NCI-H345 treated with DMSO at 0.1 percent for 48 hours (cell line): Measurements from ENCODE around the gene ANKRD31.
"Not testable (repeated sequence)": the region's sequence is repeated elsewhere in the genome, so short reads cannot be mapped to it uniquely, and the experiment has no call there.

Experiments
- DNase-seq: peaks from one replicate; lab custom pipeline; 2025; ENCODE audit not compliant: unreplicated experiment; lab: John Stamatoyannopoulos, UW

The ANKRD31 gene, protein sequence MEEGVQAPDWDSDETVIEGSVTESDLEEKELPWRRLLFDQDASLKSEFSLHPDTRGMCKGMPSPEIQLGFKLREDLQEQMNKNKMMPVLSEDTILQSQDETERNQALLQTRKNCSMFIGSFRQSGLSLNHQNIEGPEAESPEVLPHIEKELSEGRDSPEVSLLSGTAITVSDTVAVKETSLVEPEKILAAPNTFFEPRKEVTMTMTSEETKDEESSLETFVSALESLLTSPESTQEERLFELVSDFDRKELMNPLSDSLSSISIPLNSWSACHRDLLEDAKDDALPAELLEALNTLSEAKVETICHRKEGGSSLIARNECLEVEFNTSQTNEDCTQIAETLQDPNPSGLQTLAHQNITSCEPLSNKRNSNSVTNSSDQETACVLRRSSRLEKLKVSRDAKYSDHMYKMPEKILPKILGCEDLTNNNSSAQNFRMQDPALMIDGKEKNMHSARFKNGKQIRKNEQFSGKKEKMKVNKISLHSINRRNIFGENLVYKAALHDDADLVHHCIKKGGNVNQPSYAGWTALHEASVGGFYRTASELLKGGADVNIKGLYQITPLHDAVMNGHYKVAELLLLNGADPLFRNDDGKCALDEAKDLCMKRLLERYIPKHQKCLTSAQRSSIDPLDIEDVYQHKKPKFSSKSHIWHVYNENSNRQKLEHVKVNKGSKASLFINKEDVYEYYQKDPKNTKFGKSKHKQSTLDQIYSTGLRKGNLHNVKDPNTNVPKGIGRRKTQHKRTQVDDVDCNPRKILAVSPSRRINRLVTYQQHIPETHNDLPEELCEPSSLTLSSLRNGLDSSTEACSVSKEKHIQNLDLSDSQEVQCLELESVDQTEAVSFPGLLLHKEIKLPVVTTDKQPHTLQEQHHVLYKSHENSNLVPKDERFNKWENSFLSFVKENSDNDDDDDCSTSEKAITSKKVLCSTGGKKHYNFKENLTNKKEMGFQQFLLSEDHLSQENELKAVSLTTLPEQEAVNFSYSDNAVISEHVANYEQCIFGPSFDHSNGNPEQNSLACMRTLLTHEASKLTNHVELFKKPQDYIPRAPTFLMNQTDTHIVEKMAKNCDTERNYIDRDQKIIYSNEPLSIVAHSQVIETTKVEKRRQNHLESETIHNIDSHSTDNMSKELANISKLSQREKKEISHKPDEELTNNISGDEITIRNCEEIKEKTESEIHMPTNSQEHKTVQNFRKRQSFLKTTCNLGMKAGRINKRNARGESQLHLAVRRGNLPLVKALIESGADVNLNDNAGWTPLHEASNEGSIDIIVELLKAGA (N-terminal part only)

DNA sequence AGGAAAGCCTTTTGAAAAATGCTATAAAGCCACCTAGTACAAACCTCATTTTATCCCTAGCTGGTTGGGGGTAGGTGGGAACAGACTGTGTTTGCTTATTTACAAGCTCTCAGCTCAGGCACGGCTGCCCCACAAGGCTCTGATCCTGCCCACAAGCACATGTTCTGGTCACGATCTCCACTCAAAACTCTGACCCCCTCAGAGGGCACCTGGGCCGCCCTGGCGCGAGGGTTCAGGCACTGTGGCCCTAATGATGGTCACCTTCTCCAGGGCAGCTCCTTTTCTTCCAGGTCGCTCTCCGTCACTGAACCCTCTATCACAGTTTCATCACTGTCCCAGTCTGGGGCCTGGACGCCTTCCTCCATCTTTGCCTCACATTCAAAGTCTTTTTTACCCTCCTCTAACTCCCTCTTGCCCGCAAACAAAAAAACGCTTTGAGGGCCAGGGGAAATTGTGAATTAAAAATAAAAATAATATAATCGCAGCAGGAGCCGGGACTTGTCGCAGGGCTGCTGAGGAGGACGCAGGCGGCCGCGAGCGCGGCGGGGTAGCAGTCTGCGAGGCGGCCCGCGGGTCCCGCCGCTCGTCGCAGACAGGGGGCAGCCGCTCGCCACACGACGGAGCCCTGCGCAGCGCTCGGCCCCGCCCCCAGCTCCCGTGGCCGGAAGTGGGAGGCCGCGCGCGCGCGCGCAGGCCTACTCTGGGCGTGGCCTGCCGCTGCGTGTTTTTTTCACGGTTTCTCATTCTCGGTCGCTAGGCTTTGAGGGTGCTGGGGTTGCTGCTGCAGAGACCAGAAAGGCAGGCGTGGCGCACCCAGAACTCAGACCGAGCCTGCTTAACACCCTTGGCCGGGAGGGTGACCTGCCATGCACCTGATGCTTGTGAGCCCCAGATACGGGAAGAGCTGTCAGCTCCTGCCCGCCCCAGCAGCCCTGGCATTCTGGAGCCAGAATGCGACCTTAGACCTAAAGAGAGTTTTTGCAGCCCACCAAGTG is at the start of gene ANKRD31:
Gene ANKRD31 (minus strand): TSS at position 557 of the 995 bp plus-strand sequence. CDS start 192 bp downstream, at position 365.
- DNase-seq: peak; percentile 54

DNA sequence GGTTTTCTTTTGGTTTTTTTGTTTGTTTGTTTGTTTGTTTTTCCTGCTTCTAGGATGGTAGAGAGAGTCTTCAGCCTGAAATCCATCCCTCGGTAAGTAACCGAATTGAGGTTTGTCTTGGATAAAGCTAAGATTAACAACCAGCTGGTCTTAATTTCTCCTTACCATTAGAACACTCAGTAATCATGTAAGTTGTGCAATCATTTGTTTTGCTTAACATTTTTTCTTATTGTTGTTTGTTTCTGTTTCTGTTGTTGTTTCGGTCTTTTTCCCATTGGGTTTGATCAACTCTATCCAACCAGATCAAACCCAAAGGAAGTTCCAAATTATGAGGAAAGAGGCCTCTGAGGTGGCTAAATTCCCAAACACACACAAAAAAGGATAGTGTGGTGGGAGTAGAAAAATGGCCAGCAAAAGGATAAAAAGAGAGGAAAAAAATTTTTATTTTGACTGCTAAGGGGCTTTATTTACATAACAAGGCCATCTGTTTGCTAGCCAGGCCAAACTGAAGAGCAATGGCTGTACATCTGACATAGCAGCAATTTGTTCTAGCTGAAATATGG is 49.6 kb upstream of the ANKRD31 start:
- DNase-seq: no peak

DNA sequence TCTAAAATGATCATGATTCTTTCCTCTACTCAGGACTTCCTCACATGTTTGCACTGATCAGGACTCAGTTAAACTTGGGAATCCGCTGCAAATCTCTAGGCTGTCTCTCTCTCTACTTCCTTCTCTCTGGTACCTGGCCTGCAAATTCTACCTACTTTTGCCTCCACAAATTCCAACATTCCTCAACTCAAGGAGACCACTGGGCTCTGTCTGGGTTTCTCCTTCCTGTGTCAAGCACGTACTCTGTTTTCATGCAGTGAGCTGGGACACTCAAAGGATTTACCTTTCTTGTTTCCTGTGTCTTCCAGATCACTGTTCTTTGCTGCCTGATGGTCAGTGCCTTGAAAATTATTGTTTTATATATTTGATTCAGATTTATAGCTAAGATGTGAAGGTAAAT is 45.9 kb upstream of the ANKRD31 start:
- DNase-seq: no peak

DNA sequence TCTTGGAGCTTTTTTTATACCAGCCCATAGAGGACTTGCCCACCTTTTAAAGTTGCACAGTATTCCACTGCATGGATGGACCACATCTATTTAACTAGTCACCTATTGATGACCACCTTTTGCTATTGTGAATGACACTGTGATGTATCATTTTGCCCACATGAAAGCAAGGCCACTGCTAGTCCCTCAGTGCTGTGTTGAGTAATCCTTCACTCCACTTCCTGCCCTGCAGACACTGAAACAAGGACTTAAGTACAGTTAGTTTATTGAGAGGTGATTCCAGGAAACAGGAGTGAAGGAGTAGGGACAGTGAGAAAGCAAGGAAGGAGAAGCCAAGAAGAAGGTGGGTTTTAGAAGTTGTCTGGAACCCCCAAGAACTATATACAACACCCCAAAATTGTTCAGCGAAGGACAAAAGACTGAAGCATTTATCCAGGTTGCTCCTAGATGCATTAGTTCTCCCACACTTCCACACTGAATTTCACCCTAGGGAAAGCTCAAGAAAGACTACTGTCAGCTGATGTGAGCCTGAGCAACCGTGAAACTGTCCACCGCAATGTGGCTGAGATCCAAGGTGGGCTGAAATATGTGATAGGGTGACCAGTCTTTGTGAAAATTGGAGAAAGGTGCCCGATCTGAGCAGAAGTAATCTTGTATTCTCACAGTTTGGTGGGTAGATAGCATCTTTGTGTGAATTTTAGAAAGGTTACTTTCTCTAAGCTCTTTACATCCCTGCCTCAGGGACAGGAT is 45.2 kb upstream of the ANKRD31 start:
- no peak for DNase-seq

DNA sequence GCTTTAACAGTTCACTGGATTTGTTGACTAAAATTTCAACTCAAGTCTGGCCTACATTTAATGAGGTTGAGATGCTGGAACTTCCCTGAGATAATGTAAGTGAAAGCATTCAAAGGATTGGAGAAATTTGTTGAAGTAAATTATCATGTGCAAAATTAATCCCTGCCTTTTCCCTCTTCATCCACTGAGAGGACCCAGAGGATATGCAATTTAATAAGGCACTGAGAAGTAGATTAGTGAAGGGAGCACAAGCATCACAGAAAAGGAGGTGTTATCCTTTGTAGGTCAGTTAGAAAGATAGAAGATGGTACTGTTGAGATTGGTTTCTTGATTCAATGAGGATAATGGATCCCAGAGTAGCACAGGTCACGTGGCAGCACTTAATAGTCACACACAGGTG is 42.6 kb upstream of the ANKRD31 start:
- DNase-seq: no peak

DNA sequence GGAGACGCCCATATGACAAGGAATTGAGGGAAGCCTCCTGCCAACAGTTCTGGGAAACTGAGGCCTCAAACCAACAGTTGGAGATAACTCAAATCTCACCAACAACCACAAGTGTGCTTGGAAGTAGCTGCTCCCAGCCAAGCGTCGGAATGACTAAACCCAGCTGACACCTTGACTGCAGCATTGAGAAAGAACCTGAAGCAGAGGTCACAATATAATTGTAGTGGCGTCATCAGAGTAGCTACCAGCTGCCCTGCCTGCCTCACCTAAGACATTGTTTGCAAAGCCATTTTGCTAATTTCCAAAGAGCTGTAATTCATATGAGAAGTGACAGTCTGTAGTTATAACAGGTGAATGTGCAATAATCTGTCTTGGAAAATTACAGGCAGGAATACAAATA is 40.8 kb upstream of the ANKRD31 start:
- DNase-seq: no peak

DNA sequence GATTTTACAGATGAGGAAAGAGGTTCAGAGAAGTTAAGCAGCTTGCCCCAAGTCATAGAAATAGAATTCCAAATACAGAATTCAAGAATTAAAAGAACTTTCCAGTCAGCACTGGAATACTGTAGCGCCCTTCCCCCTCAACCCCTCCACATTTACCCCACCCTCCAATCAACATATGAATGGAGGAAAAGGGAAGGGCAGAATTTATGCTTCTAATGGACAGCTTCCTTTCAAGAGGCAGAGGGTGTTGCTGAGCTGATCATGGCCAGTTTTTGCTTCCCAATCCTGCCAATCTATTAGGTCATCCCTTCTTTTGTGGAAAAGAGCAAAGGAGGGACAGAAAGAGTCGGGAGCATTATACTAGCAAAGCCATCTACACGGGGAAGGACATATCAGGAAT is 39.1 kb upstream of the ANKRD31 start:
- no peak for DNase-seq

DNA sequence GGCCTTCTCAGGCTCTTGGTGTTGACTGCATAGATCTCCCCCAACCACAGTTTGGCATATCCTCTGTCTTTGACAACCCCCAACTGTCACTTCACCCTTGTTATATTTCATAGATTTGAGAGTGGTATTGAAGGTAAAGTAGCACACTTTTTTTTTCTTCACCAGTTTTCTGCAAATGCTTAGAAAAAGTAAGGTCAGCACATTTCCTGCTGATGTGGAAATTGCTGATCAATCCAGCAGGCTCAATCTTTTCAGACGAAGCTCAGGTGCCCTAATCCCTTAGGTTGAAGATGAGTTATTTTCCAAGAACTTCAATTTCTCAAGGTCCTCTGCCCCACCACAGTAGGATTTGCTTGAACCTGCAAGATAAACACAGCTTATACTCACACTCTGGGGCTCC is 38.5 kb upstream of the ANKRD31 start:
- no peak for DNase-seq

DNA sequence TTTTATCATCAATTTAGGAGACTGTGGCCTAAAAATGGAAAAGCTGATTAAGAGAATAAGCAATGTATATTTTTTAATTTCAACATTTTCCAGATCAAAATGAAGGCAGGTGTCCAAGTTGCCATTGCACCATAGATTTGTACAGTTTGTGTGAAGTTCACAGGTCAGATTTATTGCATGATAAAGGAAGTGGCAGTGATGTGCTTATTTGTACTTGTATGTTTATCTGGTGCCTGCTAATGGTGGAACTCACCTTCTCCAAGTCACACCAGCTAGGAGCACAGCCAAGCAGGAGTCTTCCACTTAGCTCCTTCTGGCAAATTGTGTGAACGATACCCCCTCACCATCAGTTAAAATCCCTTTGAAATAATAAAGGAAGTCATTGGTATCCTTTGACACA is 37.8 kb upstream of the ANKRD31 start:
- no peak for DNase-seq

DNA sequence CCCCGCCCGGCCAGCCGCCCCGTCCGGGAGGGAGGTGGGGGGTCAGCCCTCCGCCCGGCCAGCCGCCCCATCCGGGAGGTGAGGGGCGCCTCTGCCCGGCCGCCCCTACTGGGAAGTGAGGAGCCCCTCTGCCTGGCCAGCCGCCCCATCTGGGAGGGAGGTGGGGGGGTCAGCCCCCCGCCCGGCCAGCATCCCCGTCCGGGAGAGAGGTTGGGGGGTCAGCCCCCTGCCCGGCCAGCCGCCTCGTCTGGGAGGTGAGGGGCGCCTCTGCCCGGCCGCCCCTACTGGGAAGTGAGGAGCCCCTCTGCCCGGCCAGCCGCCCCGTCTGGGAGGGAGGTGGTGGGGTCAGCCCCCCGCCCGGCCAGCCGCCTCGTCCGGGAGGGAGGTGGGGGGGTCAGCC is 33.9 kb upstream of the ANKRD31 start:
- DNase-seq: not testable (repeated sequence)

DNA sequence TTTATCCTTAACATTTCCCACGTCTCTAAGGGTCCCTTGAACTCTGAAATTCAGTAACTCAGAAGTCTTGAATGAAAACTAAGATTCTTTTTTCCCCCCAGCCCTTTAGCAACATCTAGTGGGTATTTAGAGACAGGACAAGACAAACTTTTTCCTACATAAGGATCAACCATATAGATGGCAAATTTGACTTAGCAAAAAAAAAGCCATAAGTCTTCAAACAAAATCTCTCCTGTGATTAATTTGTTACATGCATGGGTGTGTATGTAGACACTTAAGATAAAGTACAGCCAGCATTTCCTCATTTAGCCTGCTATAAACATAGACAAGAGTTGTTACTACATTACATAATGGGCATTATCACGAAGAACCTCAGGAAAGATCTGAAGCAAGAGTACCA is 29.1 kb upstream of the ANKRD31 start:
- no peak for DNase-seq

DNA sequence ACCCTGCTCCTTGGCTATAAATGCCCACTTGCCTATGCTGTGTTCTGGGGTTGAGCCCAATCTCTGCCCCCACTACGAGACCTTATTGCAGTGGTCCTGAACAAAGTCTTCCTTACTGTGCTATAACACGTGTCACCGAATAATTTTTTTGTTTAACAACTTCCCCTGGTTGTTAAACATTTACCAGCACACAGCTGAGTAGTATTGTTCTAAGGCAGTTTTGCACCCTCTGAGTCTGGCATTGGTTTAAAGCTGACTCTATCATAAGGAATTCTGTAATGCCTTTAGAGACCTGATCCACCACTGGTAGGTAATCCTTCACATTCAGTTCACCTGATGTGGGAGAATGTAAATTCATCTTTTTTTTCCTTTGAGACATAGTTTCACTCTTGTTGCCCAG is 25.6 kb upstream of the ANKRD31 start:
- no peak for DNase-seq

DNA sequence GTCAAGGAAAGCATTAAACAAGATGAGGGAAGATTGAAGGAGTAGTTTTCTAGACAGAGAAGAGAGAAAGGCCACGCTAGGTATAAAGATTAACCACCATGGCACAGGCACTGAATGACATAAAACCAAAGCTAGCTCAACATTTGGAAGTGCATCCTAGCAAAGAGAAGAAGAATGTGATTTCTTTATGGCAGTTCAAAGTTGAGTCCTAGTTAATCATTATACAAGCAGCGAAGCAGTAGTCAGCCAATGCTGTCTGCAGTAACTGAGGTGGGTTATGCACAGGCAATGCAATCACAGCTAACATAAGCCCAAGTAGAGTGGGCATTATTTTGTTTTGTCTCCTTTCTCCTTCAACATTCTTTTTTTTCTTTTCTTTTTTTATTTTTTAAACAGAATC is 24.0 kb upstream of the ANKRD31 start:
- DNase-seq: no peak

DNA sequence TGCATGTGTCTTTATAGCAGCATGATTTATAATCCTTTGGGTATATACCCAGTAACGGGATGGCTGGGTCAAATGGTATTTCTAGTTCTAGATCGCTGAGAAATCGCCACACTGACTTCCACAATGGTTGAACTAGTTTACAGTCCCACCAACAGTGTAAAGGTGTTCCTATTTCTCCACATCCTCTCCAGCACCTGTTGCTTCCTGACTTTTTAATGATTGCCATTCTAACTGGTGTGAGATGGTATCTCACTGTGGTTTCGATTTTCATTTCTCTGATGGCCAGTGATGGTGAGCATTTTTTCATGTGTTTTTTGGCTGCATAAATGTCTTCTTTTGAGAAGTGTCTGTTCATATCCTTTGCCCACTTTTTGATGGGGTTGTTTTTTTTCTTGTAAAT is 13.8 kb upstream of the ANKRD31 start:
- not testable (repeated sequence) for DNase-seq

DNA sequence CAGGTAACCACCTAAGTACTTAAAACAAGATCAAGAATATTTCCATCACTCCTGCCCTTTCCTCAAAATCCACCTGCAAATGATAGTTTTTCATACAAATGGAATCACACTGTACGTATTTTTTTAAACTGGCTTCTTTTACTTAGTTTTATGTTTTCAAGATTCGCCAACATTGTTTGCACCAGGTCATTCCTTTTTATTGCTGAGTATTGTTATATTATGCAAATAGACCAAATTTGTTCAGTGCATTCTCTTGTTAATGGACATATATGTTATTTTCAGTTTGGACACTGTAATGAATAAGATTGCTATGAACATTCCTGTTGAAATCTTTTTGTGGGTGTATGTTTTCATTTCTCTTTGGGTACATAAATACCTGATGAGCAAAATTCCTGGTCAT is 8.3 kb upstream of the ANKRD31 start:
- DNase-seq: no peak

DNA sequence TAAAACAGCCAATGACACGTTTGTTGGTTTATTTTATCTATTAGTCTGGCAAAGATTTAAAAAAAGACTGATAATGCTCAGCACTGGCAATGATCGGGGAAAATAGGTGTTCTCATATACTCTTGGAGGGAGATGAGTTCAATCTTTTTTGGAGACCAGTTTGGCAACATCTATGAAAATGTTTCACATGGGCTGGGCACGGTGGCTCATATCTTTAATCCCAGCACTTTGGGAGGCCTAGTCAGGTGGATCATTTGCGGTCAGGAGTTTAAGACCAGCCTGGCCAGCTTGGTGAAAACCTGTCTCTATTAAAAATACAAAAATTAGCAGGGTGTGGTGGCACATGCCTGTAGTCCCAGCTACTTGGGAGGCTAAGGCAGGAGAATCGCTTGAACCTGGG is 6.8 kb upstream of the ANKRD31 start:
- DNase-seq: no peak

DNA sequence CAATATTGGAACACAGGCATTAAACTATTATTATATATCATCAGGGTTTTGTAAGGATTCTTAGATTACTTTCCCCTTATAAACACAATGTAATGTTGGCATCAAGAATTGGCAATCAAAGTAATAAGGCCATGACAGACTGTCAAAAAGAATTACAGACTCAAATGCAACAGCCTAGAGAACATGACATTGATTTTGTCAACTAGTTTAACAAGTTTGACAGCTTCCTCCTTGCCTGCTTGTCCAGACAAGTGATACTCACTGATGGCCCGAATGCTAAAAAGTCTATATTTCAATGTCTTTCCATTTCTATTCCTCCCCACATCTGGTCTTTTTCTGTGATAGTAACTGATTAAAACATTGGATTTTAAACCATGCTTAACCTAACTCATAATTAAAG is 6.4 kb upstream of the ANKRD31 start:
- no peak for DNase-seq

DNA sequence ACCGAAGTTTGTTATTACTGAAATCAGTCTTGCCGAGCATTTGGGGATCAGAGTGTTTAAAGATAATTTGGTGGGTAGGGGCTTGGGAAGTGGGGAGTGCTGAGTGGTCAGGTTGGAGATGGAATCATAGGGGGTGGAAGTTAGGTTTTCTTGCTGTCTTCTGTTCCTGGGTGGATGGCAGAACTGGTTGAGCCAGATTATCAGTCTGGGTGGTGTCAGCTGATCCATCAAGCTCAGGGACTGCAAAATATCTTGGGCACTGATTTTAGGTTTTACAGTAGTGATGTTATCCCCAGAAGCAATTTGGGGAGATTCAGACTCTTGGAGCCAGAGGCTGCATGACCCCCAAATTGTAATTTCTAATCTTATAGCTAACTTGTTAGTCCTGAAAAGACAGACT is 5.4 kb upstream of the ANKRD31 start:
- DNase-seq: no peak

DNA sequence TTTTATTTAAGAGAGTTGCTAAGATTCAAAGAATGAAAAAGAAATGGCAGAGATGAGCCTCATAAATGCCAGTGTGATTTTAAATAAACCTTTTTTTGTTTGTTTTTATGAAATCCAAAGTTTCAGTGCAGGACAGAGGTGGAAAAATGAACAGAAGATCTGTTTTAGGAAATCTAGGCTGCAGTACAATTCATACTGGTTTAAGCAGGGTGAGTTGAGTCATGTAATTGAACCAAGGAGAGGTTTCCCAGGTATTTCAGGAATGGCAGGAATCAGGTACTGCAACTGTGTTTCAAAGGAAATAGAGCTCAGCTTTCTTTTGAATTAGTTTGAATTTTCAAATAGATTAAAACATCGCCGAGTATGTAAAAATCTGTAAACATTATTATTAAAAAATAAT is 3.0 kb upstream of the ANKRD31 start:
- no peak for DNase-seq
